ENCODE measurements around the gene EDAR. TPM values are rescaled to one million over a fixed set of nuclear protein-coding genes. Genes with fewer than 3 reads are reported as not detected.

EDAR gene
- polyA plus RNA-seq, 1 of the 3 experiments (the other 2 are of a cell fraction), result not detected

- H3K9ac ChIP-seq, result no peak overlapping the region
- POLR2A ChIA-PET, result no interaction called here
These were observed 5.2 kb upstream of the EDAR start for GRCh38 chr2:108994178-108994577.

More at GRCh38 chr2:108994178-108994577, 5.2 kb upstream of the EDAR start:
- H3K4me3 ChIP-seq (ENCODE audit: low read depth in 2 of 2, low read length in 1 of 2), result no peak overlapping the region
- no peak for DNase-seq
- peaks cover 0 to 4% of the 10 kb centered on the region in 2 experiments; a peak in 1 of 4 replicates for H3K4me1 ChIP-seq (ENCODE audit: control insufficient read depth in 1 of 2, insufficient read depth in 2 of 2, low read depth in 1 of 2, low read length in 1 of 2)
- H2AFZ ChIP-seq (ENCODE audit: low read depth), result no peak overlapping the region
- no peaks in the 10 kb centered on the region for H3K79me2 ChIP-seq (ENCODE audit: insufficient read depth)
- H3K4me2 ChIP-seq, result no peak overlapping the region
- no peaks in the 10 kb centered on the region for H3K36me3 ChIP-seq (replicated peaks in 1 of 2; ENCODE audit: control insufficient read depth in 1 of 2, insufficient read depth in 2 of 2, low read length in 1 of 2)
- WGBS (ENCODE audit: low lambda C conversion rate), result 55% methylated on average over 6 of the region's 6 CpGs
- TF ChIP-seq FOSL2 (IDR thresholded peaks at IDR 0.05; ENCODE audit: borderline replicate concordance, low read depth) (no peak), USF1 (IDR thresholded peaks at IDR 0.05; ENCODE audit: borderline replicate concordance, low read depth) (no peak), JUND (IDR thresholded peaks at IDR 0.05) (no peak), MEF2A (IDR thresholded peaks at IDR 0.05; ENCODE audit: borderline replicate concordance, low read depth) (no peak), POLR2AphosphoS5 (IDR thresholded peaks at IDR 0.05; ENCODE audit: low read depth, low read length) (no peak), ELF1 (IDR thresholded peaks at IDR 0.05) (no peak), MAX (IDR thresholded peaks at IDR 0.05; ENCODE audit: low read depth) (no peak), ZBTB33 (IDR thresholded peaks at IDR 0.05; ENCODE audit: borderline replicate concordance, low read depth) (no peak), IRF3 (IDR thresholded peaks at IDR 0.05; ENCODE audit: low read depth, low read length) (no peak), NRF1 (IDR thresholded peaks at IDR 0.05; ENCODE audit: low read depth, low read length) (no peak), RCOR1 (IDR thresholded peaks at IDR 0.05; ENCODE audit: low read length) (no peak), FOXJ3 (CRISPR knock-in tag; IDR thresholded peaks at IDR 0.05) (no peak)
- no peak overlapping the region for H3K27ac ChIP-seq (ENCODE audit: low read depth in 2 of 2, low read length in 1 of 2)
- CTCF ChIA-PET, result interaction anchor here (0.9 to 2.8 kb wide), 4 partner anchors 8 to 516 kb away, joined by 3 to 10 read pairs (median 4); no protein-coding TSS in a partner anchor
- no peaks in the 10 kb centered on the region for H3K9me2 ChIP-seq
- H3K9me3 ChIP-seq, result no peaks in the 10 kb centered on the region
- H3K27me3 ChIP-seq (ENCODE audit: insufficient read depth), result no peaks in the 10 kb centered on the region; the same call in 1 of the 2 replicates
- no peaks in the 10 kb centered on the region for H4K20me1 ChIP-seq (ENCODE audit: insufficient read depth)
- H3F3A ChIP-seq (replicated peaks; ENCODE audit: insufficient read depth), result no peaks in the 10 kb centered on the region
